ENCODE data around the gene PERCC1. TPM values are rescaled to one million over a fixed set of nuclear protein-coding genes. Genes with fewer than 3 reads are reported as not detected.

PERCC1 gene
- total RNA-seq, 5 donors from 2014 or later (not counting 1 experiment from before 2014, with no cell fraction given) = 0.36 to 1.6 (median 0.90) TPM

DNA sequence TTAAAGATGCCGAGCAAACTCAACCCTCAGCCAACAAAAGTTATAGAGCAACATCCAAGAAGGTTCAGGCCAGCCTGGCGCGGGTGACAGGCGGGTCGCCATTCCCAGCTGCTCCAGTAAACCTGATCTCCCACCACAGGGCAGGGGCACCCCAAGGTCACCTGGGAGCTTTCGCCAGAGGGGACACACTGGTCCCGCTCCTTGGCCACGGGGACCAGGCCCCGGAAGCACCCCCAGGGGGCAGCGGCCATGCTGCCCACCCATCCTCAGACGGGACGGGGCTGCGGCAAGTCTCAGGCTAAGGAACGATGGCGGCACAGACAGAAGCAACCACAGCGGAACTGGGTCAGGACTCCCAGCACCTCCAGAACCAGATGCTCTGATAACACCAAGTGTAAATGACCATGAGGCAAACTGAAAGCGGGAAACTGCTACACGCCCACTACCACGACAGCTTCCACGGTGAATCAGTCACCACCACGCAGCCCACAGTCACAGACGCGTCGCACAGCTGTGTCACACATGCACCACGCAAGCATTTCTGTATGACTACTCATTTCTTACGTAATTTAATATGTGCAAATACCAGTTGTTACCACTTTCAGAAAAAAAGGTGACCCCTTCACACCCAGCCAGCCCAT lies 27.6 kb downstream of the PERCC1 start:
- H3K36me3 Mint-ChIP-seq = peaks cover 13% of the 10 kb centered on the region
- DNase-seq (no peak), ATAC-seq (replicated peaks in 1 of 4) (no peak)
- H3K27me3 Mint-ChIP-seq = no peaks in the 10 kb centered on the region
- H3K27ac ChIP-seq (ENCODE audit: low read length) = no peak overlapping the region
- H3K9me3 ChIP-seq = no peaks in the 10 kb centered on the region
- peaks cover 35 to 39% of the 10 kb centered on the region in 2 donors for H3K36me3 ChIP-seq (ENCODE audit: control insufficient read depth in 2 of 2, extremely low read depth in 1 of 2, insufficient read depth in 1 of 2, low read length in 1 of 2)
- no peaks in the 10 kb centered on the region for H3K27me3 ChIP-seq (replicated peaks in 1 of 2; ENCODE audit: control insufficient read depth in 2 of 2, extremely low read depth in 1 of 2, insufficient read depth in 2 of 2, low read length in 1 of 2)
- no peaks in the 10 kb centered on the region for H3K9me3 Mint-ChIP-seq
- H3K4me1 Mint-ChIP-seq = peaks cover 0 to 3% (median 0%) of the 10 kb centered on the region in 3 donors
- ChIA-PET CTCF (no interaction called here), POLR2A (no interaction called here)
- H3K27ac Mint-ChIP-seq = no peak overlapping the region
- no peaks in the 10 kb centered on the region for H3K4me1 ChIP-seq (ENCODE audit: control insufficient read depth in 1 of 2, extremely low read depth in 1 of 2, insufficient read depth in 2 of 2, low read length in 2 of 2)
- WGBS (ENCODE audit: insufficient coverage) = 88% methylated on average over 19 of the region's 26 CpGs
- H3K4me3 Mint-ChIP-seq = no peak overlapping the region
- H3K4me3 ChIP-seq (ENCODE audit: control insufficient read depth in 1 of 2, extremely low read depth in 1 of 2, low read length in 1 of 2) = no peak overlapping the region

DNA sequence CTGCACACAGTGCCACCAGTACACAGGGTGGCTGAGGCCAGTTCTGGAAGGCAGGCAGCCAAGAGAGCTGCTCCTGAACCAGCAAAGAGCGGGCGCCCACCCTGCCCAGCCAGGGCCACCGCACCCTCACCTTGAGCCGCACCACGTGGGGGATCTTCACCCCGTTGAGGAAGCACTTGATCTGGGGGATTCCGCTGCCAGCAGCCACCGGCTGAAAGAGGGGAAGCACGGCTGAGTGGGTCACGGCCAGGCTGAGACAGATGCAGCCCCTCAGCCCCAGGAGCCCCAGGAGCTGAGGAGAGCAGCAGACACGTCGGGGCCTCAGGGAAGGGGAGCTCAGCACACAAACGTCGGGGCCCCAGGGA lies 28.1 kb downstream of the PERCC1 start:
- Histone ChIP-seq H3K27me3 (replicated peaks in 1 of 2; ENCODE audit: control insufficient read depth in 2 of 2, extremely low read depth in 1 of 2, insufficient read depth in 2 of 2, low read length in 1 of 2) (no peaks in the 10 kb centered on the region), H3K9me3 (no peaks in the 10 kb centered on the region), H3K36me3 (ENCODE audit: control insufficient read depth in 2 of 2, extremely low read depth in 1 of 2, insufficient read depth in 1 of 2, low read length in 1 of 2) (peaks cover 32 to 35% of the 10 kb centered on the region in 2 donors), H3K4me1 (ENCODE audit: control insufficient read depth in 1 of 2, extremely low read depth in 1 of 2, insufficient read depth in 2 of 2, low read length in 2 of 2) (no peaks in the 10 kb centered on the region), H3K27ac (ENCODE audit: low read length) (no peak overlapping the region), H3K4me3 (ENCODE audit: control insufficient read depth in 1 of 2, extremely low read depth in 1 of 2, low read length in 1 of 2) (no peak overlapping the region)
- ATAC-seq (replicated peaks in 1 of 4) (no peak), DNase-seq (peak in 1 of 35 experiments; percentile 38)
- peaks cover 0 to 3% (median 0%) of the 10 kb centered on the region in 3 donors for H3K4me1 Mint-ChIP-seq
- H3K27ac Mint-ChIP-seq = no peak overlapping the region
- no peaks in the 10 kb centered on the region for H3K9me3 Mint-ChIP-seq
- no peaks in the 10 kb centered on the region for H3K27me3 Mint-ChIP-seq
- H3K36me3 Mint-ChIP-seq = peaks cover 10% of the 10 kb centered on the region
- H3K4me3 Mint-ChIP-seq = no peak overlapping the region
- ChIA-PET POLR2A (no interaction called here), CTCF (no interaction called here)
- 75% methylated on average over 14 of the region's 14 CpGs for WGBS (ENCODE audit: insufficient coverage)

DNA sequence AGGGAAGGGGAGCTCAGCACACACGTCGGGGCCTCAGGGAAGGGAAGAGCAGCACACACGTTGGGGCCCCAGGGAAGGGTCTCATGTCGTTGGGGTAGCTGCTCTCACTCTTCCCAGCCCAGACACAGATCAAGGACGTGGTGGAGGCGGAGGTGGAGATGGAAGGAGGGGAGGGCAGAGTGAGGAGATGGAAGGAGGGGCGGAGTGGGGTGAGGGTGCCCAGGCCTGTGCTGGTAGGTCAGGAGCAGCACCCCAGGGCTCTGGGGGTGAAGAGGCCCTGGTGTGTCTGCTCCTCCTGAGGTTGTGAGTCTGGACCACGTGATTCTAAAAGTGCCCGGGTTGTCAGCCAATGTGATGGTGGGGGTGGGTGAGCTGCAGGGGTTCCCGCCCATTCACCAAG lies 29.1 kb downstream of the PERCC1 start:
- Mint-ChIP-seq H3K4me3 (no peak overlapping the region), H3K27me3 (no peaks in the 10 kb centered on the region), H3K4me1 (peaks cover 0 to 3% (median 0%) of the 10 kb centered on the region in 3 donors), H3K9me3 (no peaks in the 10 kb centered on the region), H3K36me3 (peaks cover 9% of the 10 kb centered on the region), H3K27ac (no peak overlapping the region)
- no peak for ATAC-seq (replicated peaks in 1 of 4)
- ChIA-PET POLR2A (no interaction called here), CTCF (interaction anchor here in 1 of 2 donors (0.5 kb wide), 2 partner anchors 88 to 204 kb away, joined by 3 to 6 read pairs; no protein-coding TSS in a partner anchor)
- Histone ChIP-seq H3K4me1 (ENCODE audit: control insufficient read depth in 1 of 2, extremely low read depth in 1 of 2, insufficient read depth in 2 of 2, low read length in 2 of 2) (no peaks in the 10 kb centered on the region), H3K27ac (ENCODE audit: low read length) (no peak overlapping the region), H3K27me3 (replicated peaks in 1 of 2; ENCODE audit: control insufficient read depth in 2 of 2, extremely low read depth in 1 of 2, insufficient read depth in 2 of 2, low read length in 1 of 2) (no peaks in the 10 kb centered on the region), H3K36me3 (ENCODE audit: control insufficient read depth in 2 of 2, extremely low read depth in 1 of 2, insufficient read depth in 1 of 2, low read length in 1 of 2) (peaks cover 32 to 34% of the 10 kb centered on the region in 2 donors), H3K9me3 (no peaks in the 10 kb centered on the region), H3K4me3 (ENCODE audit: control insufficient read depth in 1 of 2, extremely low read depth in 1 of 2, low read length in 1 of 2) (no peak overlapping the region)
- no peak for DNase-seq
- WGBS (ENCODE audit: insufficient coverage) = 96% methylated on average over 4 of the region's 10 CpGs

DNA sequence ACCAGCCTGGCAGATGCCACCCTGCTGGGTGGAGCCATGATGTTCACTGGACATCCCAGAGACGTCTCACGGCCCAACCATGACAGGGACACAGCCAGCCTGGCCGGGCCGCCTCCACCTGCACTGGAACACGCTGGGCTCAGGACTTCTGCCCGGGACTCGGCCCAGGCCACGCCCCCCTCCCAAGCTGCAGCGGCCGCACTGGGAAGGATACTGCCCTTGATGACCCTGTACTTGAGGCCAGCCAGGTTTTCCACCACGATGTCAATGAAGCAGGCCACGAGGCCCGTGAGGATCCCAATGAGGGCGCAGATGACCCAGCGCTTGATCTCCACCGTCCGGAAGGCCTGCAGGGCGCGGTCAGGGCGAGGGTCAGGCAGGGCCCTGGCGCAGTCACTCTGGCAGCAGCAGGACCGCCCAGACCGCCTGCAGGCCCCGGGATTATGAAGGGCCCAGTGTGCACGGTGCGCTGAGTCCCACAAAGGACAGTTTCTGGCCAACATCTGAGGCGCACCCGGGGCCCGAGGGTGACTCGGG lies 29.8 kb downstream of the PERCC1 start:
- Mint-ChIP-seq H3K27me3 (no peaks in the 10 kb centered on the region), H3K4me1 (peaks cover 0 to 3% (median 0%) of the 10 kb centered on the region in 3 donors), H3K27ac (no peak overlapping the region), H3K36me3 (peaks cover 10% of the 10 kb centered on the region), H3K9me3 (no peaks in the 10 kb centered on the region), H3K4me3 (no peak overlapping the region)
- Histone ChIP-seq H3K36me3 (ENCODE audit: control insufficient read depth in 2 of 2, extremely low read depth in 1 of 2, insufficient read depth in 1 of 2, low read length in 1 of 2) (peaks cover 25 to 30% of the 10 kb centered on the region in 2 donors), H3K9me3 (no peaks in the 10 kb centered on the region), H3K27me3 (replicated peaks in 1 of 2; ENCODE audit: control insufficient read depth in 2 of 2, extremely low read depth in 1 of 2, insufficient read depth in 2 of 2, low read length in 1 of 2) (no peaks in the 10 kb centered on the region), H3K4me3 (ENCODE audit: control insufficient read depth in 1 of 2, extremely low read depth in 1 of 2, low read length in 1 of 2) (no peak overlapping the region), H3K27ac (ENCODE audit: low read length) (no peak overlapping the region), H3K4me1 (ENCODE audit: control insufficient read depth in 1 of 2, extremely low read depth in 1 of 2, insufficient read depth in 2 of 2, low read length in 2 of 2) (no peaks in the 10 kb centered on the region)
- ATAC-seq (replicated peaks in 1 of 4) = no peak
- WGBS (ENCODE audit: insufficient coverage) = 97% methylated on average over 30 of the region's 30 CpGs
- POLR2A ChIA-PET = no interaction called here
- no peak for DNase-seq
- CTCF ChIA-PET = no interaction called here

DNA sequence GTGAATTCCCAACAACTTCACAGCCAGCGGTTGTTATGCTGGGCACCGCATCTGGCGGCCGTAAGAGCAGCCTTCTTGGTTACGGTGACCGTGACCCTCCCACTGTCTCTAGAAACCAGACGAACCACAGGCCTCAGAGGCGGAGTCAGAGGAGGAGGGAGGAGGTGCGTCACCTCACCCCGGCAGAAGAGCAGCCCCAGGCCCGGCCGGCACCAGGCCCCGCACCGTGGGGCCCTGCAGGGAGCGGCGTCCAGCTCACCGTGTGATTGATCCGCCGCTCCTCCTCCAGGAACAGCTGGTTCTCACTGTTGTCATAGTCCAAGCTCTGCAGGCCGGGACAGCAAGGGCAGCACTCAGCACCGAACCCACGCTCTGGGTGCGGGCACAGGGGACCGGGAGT lies 30.3 kb downstream of the PERCC1 start:
- Histone ChIP-seq H3K27ac (ENCODE audit: low read length) (no peak overlapping the region), H3K27me3 (replicated peaks in 1 of 2; ENCODE audit: control insufficient read depth in 2 of 2, extremely low read depth in 1 of 2, insufficient read depth in 2 of 2, low read length in 1 of 2) (no peaks in the 10 kb centered on the region), H3K36me3 (ENCODE audit: control insufficient read depth in 2 of 2, extremely low read depth in 1 of 2, insufficient read depth in 1 of 2, low read length in 1 of 2) (peaks cover 25 to 27% of the 10 kb centered on the region in 2 donors), H3K4me1 (ENCODE audit: control insufficient read depth in 1 of 2, extremely low read depth in 1 of 2, insufficient read depth in 2 of 2, low read length in 2 of 2) (no peaks in the 10 kb centered on the region), H3K9me3 (no peaks in the 10 kb centered on the region), H3K4me3 (ENCODE audit: control insufficient read depth in 1 of 2, extremely low read depth in 1 of 2, low read length in 1 of 2) (no peak overlapping the region)
- H3K9me3 Mint-ChIP-seq = no peaks in the 10 kb centered on the region
- ATAC-seq (replicated peaks in 1 of 4) = no peak
- no peak overlapping the region for H3K4me3 Mint-ChIP-seq
- no peaks in the 10 kb centered on the region for H3K27me3 Mint-ChIP-seq
- POLR2A ChIA-PET = no interaction called here
- no peak for DNase-seq
- no peak overlapping the region for H3K27ac Mint-ChIP-seq
- WGBS (ENCODE audit: insufficient coverage) = 94% methylated on average over 22 of the region's 24 CpGs
- peaks cover 10% of the 10 kb centered on the region for H3K36me3 Mint-ChIP-seq
- H3K4me1 Mint-ChIP-seq = peaks cover 0 to 3% (median 0%) of the 10 kb centered on the region in 3 donors
- CTCF ChIA-PET = no interaction called here

DNA sequence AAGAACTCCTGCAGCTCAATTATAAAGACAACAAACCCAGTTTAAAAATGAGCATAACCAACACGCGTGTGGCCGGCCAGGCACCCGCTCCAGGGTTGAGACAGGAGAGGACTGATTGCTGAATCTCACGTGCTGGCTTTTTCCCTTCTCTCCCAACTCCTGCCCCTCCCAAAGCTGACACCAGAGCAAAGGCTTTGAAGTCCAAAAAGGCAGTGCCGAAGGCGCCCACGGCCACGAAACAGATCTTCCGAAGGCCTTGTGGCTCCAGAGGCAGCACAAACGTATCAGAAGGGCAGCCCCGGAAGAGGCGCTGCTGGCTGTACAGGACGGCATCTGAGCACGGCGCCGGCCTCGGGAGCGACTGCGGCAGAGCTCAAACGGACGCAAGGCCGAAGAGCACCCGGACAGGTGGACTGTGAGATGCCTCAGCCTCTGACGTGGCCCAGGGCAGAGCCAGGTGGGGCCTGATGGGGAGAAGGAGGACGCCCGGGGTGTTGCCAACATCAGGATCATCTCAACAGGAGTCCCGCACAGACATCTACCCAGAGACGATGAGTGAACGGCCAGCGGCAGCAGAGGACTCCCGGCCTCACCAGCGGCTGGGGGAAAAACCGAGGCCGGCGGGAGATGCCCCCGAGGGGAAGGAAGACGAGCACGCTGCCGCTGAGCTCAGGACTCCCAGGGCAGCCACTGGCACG lies 33.5 kb downstream of the PERCC1 start:
- H3K4me1 ChIP-seq (ENCODE audit: control insufficient read depth in 1 of 2, extremely low read depth in 1 of 2, insufficient read depth in 2 of 2, low read length in 2 of 2) = no peaks in the 10 kb centered on the region
- H3K27ac ChIP-seq (ENCODE audit: low read length) = no peak overlapping the region
- no peaks in the 10 kb centered on the region for H3K9me3 ChIP-seq
- Mint-ChIP-seq H3K36me3 (peaks cover 8% of the 10 kb centered on the region), H3K4me1 (peaks cover 8 to 14% (median 9%) of the 10 kb centered on the region in 3 donors), H3K27me3 (no peaks in the 10 kb centered on the region), H3K4me3 (no peak overlapping the region), H3K9me3 (no peaks in the 10 kb centered on the region), H3K27ac (no peak overlapping the region)
- ChIA-PET CTCF (no interaction called here), POLR2A (no interaction called here)
- no peak overlapping the region for H3K4me3 ChIP-seq (ENCODE audit: control insufficient read depth in 1 of 2, extremely low read depth in 1 of 2, low read length in 1 of 2)
- H3K36me3 ChIP-seq (ENCODE audit: control insufficient read depth in 2 of 2, extremely low read depth in 1 of 2, insufficient read depth in 1 of 2, low read length in 1 of 2) = peaks cover 11 to 24% of the 10 kb centered on the region in 2 donors
- ATAC-seq (replicated peaks in 1 of 4) (no peak), DNase-seq (no peak)
- no peaks in the 10 kb centered on the region for H3K27me3 ChIP-seq (replicated peaks in 1 of 2; ENCODE audit: control insufficient read depth in 2 of 2, extremely low read depth in 1 of 2, insufficient read depth in 2 of 2, low read length in 1 of 2)
- 94% methylated on average over 39 of the region's 41 CpGs for WGBS (ENCODE audit: insufficient coverage)

All from T-cell (primary cell).